A673 (cell line): ENCODE data around the gene LYPD3. TPM values are rescaled to one million over a fixed set of nuclear protein-coding genes. Genes with fewer than 3 reads are reported as not detected.
"Not testable (repeated sequence)": the region's sequence is repeated elsewhere in the genome, so short reads cannot be mapped to it uniquely, and the experiment has no call there.

Experiments used
- BruUV-seq: library from RNA; stranded (reverse); fragments of 400-500 nt; replicated peaks from 2 replicates; lab custom pipeline; 2021; lab: Mats Ljungman, UMichigan
- CTCF ChIA-PET: fragments of 300-600 bp; sonication (Branson Sonifier 250); formaldehyde crosslinking; loops from one replicate; lab custom pipeline; 2022; ENCODE audit warnings: antibody characterized with exemption; lab: Charles Lee
- POLR2A ChIA-PET: fragments of 300-600 bp; sonication (Branson Sonifier 250); formaldehyde crosslinking; loops from one replicate; lab custom pipeline; 2022; ENCODE audit warnings: antibody characterized with exemption; ENCODE audit not compliant: low non-redundant PET; lab: Charles Lee
- DNase-seq: peaks from one replicate; pipeline ENCODE4 v3.0.0-alpha.2; 2015; ENCODE audit warnings: low spot score
- H3K27ac ChIP-seq: fragments of 200-600 bp; sonication (generic); 2 replicates; pipeline ENCODE4 v1.5.1; 2016; ENCODE audit warnings: mixed run types, low read depth, mild to moderate bottlenecking, mixed read lengths, antibody characterized with exemption, low read length; ENCODE audit not compliant: poor library complexity, severe bottlenecking
- H3K27me3 ChIP-seq: fragments of 200-600 bp; sonication (generic); replicated peaks from 2 replicates; pipeline ENCODE4 v1.6.1; 2017; ENCODE audit warnings: mixed run types, low read depth, mild to moderate bottlenecking, mixed read lengths, antibody characterized with exemption, low read length; ENCODE audit not compliant: insufficient read depth, poor library complexity
- H3K36me3 ChIP-seq: fragments of 200-600 bp; sonication (generic); 2 replicates; pipeline ENCODE4 v1.6.1; 2016; ENCODE audit warnings: mixed run types, mild to moderate bottlenecking, mixed read lengths, antibody characterized with exemption, low read length; ENCODE audit not compliant: insufficient read depth, poor library complexity, severe bottlenecking
- H3K4me1 ChIP-seq: fragments of 200-600 bp; sonication (generic); 2 replicates; pipeline ENCODE4 v1.6.1; 2017; ENCODE audit warnings: mixed run types, mild to moderate bottlenecking, mixed read lengths, antibody characterized with exemption, low read length; ENCODE audit not compliant: insufficient read depth, poor library complexity, severe bottlenecking
- H3K4me3 ChIP-seq: fragments of 200-600 bp; sonication (generic); 2 replicates; pipeline ENCODE4 v1.5.1; 2016; ENCODE audit warnings: low read depth, mixed run types, mild to moderate bottlenecking, mixed read lengths, low read length; ENCODE audit not compliant: poor library complexity, severe bottlenecking
- H3K9me3 ChIP-seq: fragments of 200-600 bp; sonication (generic); 2 replicates; pipeline ENCODE4 v1.6.1; 2016; ENCODE audit warnings: mixed run types, low read depth, mild to moderate bottlenecking, mixed read lengths, antibody characterized with exemption, low read length; ENCODE audit not compliant: poor library complexity, severe bottlenecking
- CTCF ChIP-seq: fragments of 300-800, 200-600 bp; sonication (generic); conservative IDR thresholded peaks from 2 replicates; pipeline ENCODE4 v1.5.1; 2017; ENCODE audit warnings: low read depth, mild to moderate bottlenecking, antibody characterized with exemption, low read length, moderate library complexity, mixed read lengths
- EZH2 ChIP-seq: fragments of 200-600 bp; sonication (generic); IDR thresholded peaks from 2 replicates; pipeline ENCODE4 v1.6.1; 2017; ENCODE audit warnings: borderline replicate concordance, low read depth, mild to moderate bottlenecking, mixed read lengths, antibody characterized with exemption, low read length; ENCODE audit not compliant: poor library complexity, severe bottlenecking
- intact Hi-C: fragments of 100-400 bp; cut with micrococcal nuclease; formaldehyde crosslinking; loops from one replicate; pipeline ENCODE4 v1.10.0; 2022; ENCODE audit not compliant: unreplicated experiment
- total RNA-seq: library from RNA; stranded (reverse); gene quantifications from 2 replicates; pipeline ENCODE4 v1.2.3, GENCODE V29; 2021

LYPD3 gene
- total RNA-seq, 1 experiment from 2014 or later = 0.21 TPM

- TF ChIP-seq CTCF (no peak), EZH2 (no peak)
- CTCF ChIA-PET = interaction anchor here (0.6 to 1.5 kb wide), 2 partner anchors 9 to 546 kb away, joined by 5 to 8 read pairs; no protein-coding TSS in a partner anchor
- no TSS peak for BruUV-seq
- no peaks in the 10 kb centered on the region for H3K27me3 ChIP-seq
- POLR2A ChIA-PET = interaction anchor here (0.5 to 0.7 kb wide), 2 partner anchors 25 to 90 kb away, joined by 3 to 8 read pairs; no protein-coding TSS in a partner anchor
- H3K4me1 ChIP-seq = no peaks in the 10 kb centered on the region
- H3K4me3 ChIP-seq = no peak overlapping the region
- no peaks in the 10 kb centered on the region for H3K36me3 ChIP-seq
- no peak overlapping the region for H3K27ac ChIP-seq
- DNase-seq = peak; percentile 92
- intact Hi-C loops = no loop called here
- no peaks in the 10 kb centered on the region for H3K9me3 ChIP-seq
Observed at GRCh38 chr19:43438291-43439031, 26.9 kb downstream of the LYPD3 start.

- Histone ChIP-seq H3K9me3 (no peaks in the 10 kb centered on the region), H3K27me3 (no peaks in the 10 kb centered on the region), H3K27ac (no peak overlapping the region), H3K4me1 (no peaks in the 10 kb centered on the region), H3K4me3 (no peak overlapping the region), H3K36me3 (no peaks in the 10 kb centered on the region)
- intact Hi-C loops = no loop called here
- DNase-seq = no peak
- CTCF ChIA-PET = no interaction called here
- no peak for TF ChIP-seq CTCF
- TF ChIP-seq EZH2 = no peak
- BruUV-seq = no TSS peak
- POLR2A ChIA-PET = no interaction called here
Observed at GRCh38 chr19:43437712-43438111, 27.7 kb downstream of the LYPD3 start.

- POLR2A ChIA-PET, H3K27me3 ChIP-seq, H3K36me3 ChIP-seq, intact Hi-C loops, H3K9me3 ChIP-seq, H3K4me3 ChIP-seq, BruUV-seq, CTCF ChIA-PET, H3K4me1 ChIP-seq, DNase-seq, H3K27ac ChIP-seq: not testable (repeated sequence)
Observed at GRCh38 chr19:43437284-43437683, 28.1 kb downstream of the LYPD3 start.
